ENCODE data around the gene RREB1.

GRCh38 chr6:7283676-7284075 lies 175.9 kb downstream of the RREB1 start:
- TF ChIP-seq HOXA7 (CRISPR knock-in tag; IDR thresholded peaks at IDR 0.05) (no peak), HOXB13 (CRISPR knock-in tag; IDR thresholded peaks at IDR 0.05; ENCODE audit: low read depth) (no peak), CHD4 (IDR thresholded peaks at IDR 0.05; ENCODE audit: borderline replicate concordance) (no peak), REST (IDR thresholded peaks at IDR 0.05) (no peak), CTCF (IDR thresholded peaks at IDR 0.05) (no peak), MAX (IDR thresholded peaks at IDR 0.05) (no peak), MAZ (IDR thresholded peaks at IDR 0.05; ENCODE audit: borderline replicate concordance, low read depth, low read length) (no peak), POLR2A (IDR thresholded peaks at IDR 0.05; ENCODE audit: low read length) (no peak), ZFP36 (IDR thresholded peaks at IDR 0.05; ENCODE audit: borderline replicate concordance, partially characterized antibody) (no peak), JUN (IDR thresholded peaks at IDR 0.05) (no peak), RAD21 (conservative IDR thresholded peaks at IDR 0.05 in 1 of 2, IDR thresholded peaks at IDR 0.05 in 1 of 2) (no peak), ESRRA (IDR thresholded peaks at IDR 0.05; ENCODE audit: borderline replicate concordance, low read length) (no peak)
